Measurements from ENCODE around the gene BBS7. TPM values are rescaled to one million over a fixed set of nuclear protein-coding genes. Genes with fewer than 3 reads are reported as not detected.

BBS7 gene
- polyA plus RNA-seq, 1 donor from 2014 or later = 60.9 TPM

- Histone ChIP-seq H3K9me3 (ENCODE audit: low read length) (no peaks in the 10 kb centered on the region), H3K27me3 (ENCODE audit: insufficient read depth, low read depth, low read length) (no peaks in the 10 kb centered on the region), H3K79me2 (replicated peaks; ENCODE audit: insufficient read depth, low read length) (no peaks in the 10 kb centered on the region), H3K9me2 (ENCODE audit: insufficient read depth, low read length) (no peaks in the 10 kb centered on the region), H3K36me3 (ENCODE audit: insufficient read depth, low read length) (no peaks in the 10 kb centered on the region), H2AFZ (ENCODE audit: low read depth, low read length) (no peak overlapping the region), H3K4me2 (ENCODE audit: low read length) (no peak overlapping the region), H3F3A (ENCODE audit: insufficient read depth, low read length, poor library complexity, severe bottlenecking) (no peaks in the 10 kb centered on the region), H3K27ac (ENCODE audit: low read length) (no peak overlapping the region), H4K20me1 (ENCODE audit: insufficient read depth) (no peaks in the 10 kb centered on the region), H3K4me3 (ENCODE audit: low read length) (no peak overlapping the region), H3K9ac (ENCODE audit: low read length) (no peak overlapping the region)
- no peak for TF ChIP-seq MXI1 (conservative IDR thresholded peaks at IDR 0.05; ENCODE audit: poor library complexity, severe bottlenecking)
These were observed 5.8 kb upstream of the BBS7 start for GRCh38 chr4:121876070-121876469.

- no peaks in the 10 kb centered on the region for H3K36me3 ChIP-seq (ENCODE audit: insufficient read depth, low read length)
- TF ChIP-seq REST (IDR thresholded peaks at IDR 0.05; ENCODE audit: borderline replicate concordance) (no peak), POLR2AphosphoS5 (IDR thresholded peaks at IDR 0.05) (no peak), EZH2 (IDR thresholded peaks at IDR 0.05; ENCODE audit: borderline replicate concordance, insufficient read depth, low read length, poor library complexity, severe bottlenecking) (no peak), MXI1 (conservative IDR thresholded peaks at IDR 0.05; ENCODE audit: poor library complexity, severe bottlenecking) (no peak), RAD21 (conservative IDR thresholded peaks at IDR 0.05) (no peak), TAF1 (IDR thresholded peaks at IDR 0.05; ENCODE audit: low read depth) (no peak), CTCF (IDR thresholded peaks at IDR 0.05; ENCODE audit: poor library complexity, severe bottlenecking) (no peak), EP300 (conservative IDR thresholded peaks at IDR 0.05; ENCODE audit: poor library complexity, severe bottlenecking) (no peak), SMC3 (conservative IDR thresholded peaks at IDR 0.05; ENCODE audit: poor library complexity) (no peak)
- H3K4me2 ChIP-seq (ENCODE audit: low read length) = no peak overlapping the region
- H3K27me3 ChIP-seq (ENCODE audit: insufficient read depth, low read depth, low read length) = no peaks in the 10 kb centered on the region
- no peak overlapping the region for H3K27ac ChIP-seq (ENCODE audit: low read length)
- H3F3A ChIP-seq (ENCODE audit: insufficient read depth, low read length, poor library complexity, severe bottlenecking) = no peaks in the 10 kb centered on the region
- no peaks in the 10 kb centered on the region for H3K79me2 ChIP-seq (replicated peaks; ENCODE audit: insufficient read depth, low read length)
- no peaks in the 10 kb centered on the region for H3K9me2 ChIP-seq (ENCODE audit: insufficient read depth, low read length)
- H3K9me3 ChIP-seq (ENCODE audit: low read length) = no peaks in the 10 kb centered on the region
- H2AFZ ChIP-seq (ENCODE audit: low read depth, low read length) = no peak overlapping the region
- H4K20me1 ChIP-seq (ENCODE audit: insufficient read depth) = no peaks in the 10 kb centered on the region
- no peak overlapping the region for H3K9ac ChIP-seq (ENCODE audit: low read length)
- H3K4me3 ChIP-seq (ENCODE audit: low read length) = no peak overlapping the region
These were observed 5.4 kb upstream of the BBS7 start for GRCh38 chr4:121875652-121876051.

DNA sequence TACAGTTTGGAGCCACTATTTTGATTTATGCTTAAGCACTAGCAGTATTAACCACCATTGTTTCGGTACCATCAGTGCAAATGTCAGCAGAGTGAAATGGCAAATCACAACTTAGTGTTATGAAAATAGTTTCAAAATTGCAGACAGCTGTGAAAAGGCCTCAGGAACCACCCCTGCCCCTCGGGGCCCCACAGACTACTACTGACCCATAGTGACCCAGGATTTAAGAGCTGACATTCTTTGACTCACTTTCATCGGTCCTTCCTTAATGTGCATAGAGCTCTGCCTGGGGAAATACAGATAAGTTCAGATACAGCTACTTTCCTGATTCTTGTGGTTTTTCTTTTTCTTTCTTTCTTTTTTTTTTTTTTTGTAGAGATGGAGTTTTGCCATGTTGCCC lies 3.3 kb upstream of the BBS7 start:
- Histone ChIP-seq H3K4me2 (ENCODE audit: low read length) (no peak overlapping the region), H3K36me3 (ENCODE audit: insufficient read depth, low read length) (no peaks in the 10 kb centered on the region), H3K27me3 (ENCODE audit: insufficient read depth, low read depth, low read length) (no peaks in the 10 kb centered on the region), H3K79me2 (replicated peaks; ENCODE audit: insufficient read depth, low read length) (peaks cover 7% of the 10 kb centered on the region), H2AFZ (ENCODE audit: low read depth, low read length) (no peak overlapping the region), H3F3A (ENCODE audit: insufficient read depth, low read length, poor library complexity, severe bottlenecking) (no peaks in the 10 kb centered on the region), H3K4me3 (ENCODE audit: low read length) (no peak overlapping the region), H3K9me3 (ENCODE audit: low read length) (no peaks in the 10 kb centered on the region), H3K9ac (ENCODE audit: low read length) (no peak overlapping the region), H4K20me1 (ENCODE audit: insufficient read depth) (no peaks in the 10 kb centered on the region), H3K9me2 (ENCODE audit: insufficient read depth, low read length) (no peaks in the 10 kb centered on the region), H3K27ac (ENCODE audit: low read length) (no peak overlapping the region)
- TF ChIP-seq RAD21 (conservative IDR thresholded peaks at IDR 0.05) = no peak
- no peak for TF ChIP-seq EZH2 (IDR thresholded peaks at IDR 0.05; ENCODE audit: borderline replicate concordance, insufficient read depth, low read length, poor library complexity, severe bottlenecking)

Data from neural cell (in vitro differentiated cells).